Neural cell (in vitro differentiated cells): ENCODE measurements around the gene PCLO.

Experiments
- CTCF ChIP-seq: fragments of 450-650 bp; IDR thresholded peaks from 2 replicates; pipeline ENCODE4 v1.5.1; 2014; ENCODE audit warnings: antibody characterized with exemption, mild to moderate bottlenecking, moderate library complexity; ENCODE audit not compliant: poor library complexity, severe bottlenecking
- POLR2AphosphoS5 ChIP-seq: IDR thresholded peaks from 2 replicates; pipeline ENCODE4 v1.6.1; 2012

- TF ChIP-seq POLR2AphosphoS5 (no peak), CTCF (no peak)
Measured at GRCh38 chr7:82959528-82959927, 203.2 kb downstream of the PCLO start.
